ENCODE measurements around the gene BRI3.
A peak's percentile ranks its signal among the peaks of the same experiment; 100 is the strongest.

Gene BRI3

DNA sequence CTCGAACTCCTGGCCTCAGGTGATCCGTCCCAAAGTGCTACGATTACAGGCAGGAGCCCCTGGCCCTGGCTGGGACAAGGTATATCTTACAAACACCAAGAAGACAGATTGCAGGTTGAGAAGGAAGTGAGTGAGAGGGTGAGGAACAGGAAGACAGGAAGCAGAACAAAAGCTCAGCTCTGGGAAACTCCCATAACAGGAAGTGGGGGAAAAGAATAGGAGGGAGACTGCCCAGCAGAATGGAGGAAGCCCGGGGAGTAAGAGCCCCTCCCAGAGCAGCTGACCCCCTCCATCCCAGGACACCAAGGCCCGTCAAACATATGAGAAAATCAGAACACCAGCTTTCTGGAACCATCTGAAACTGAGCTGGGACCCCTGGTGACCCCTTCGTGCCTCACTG is 32.4 kb upstream of the BRI3 start:
- H3K9me2 ChIP-seq (replicated peaks; ENCODE audit: control insufficient read depth, low read length): no peaks in the 10 kb centered on the region
- TF ChIP-seq CTCF (IDR thresholded peaks at IDR 0.05; ENCODE audit: low read depth, low read length, poor library complexity, severe bottlenecking) (no peak), EZH2phosphoT487 (IDR thresholded peaks at IDR 0.05; ENCODE audit: borderline replicate concordance, low read length) (no peak)
- no peaks in the 10 kb centered on the region for H3K27me3 ChIP-seq (ENCODE audit: control insufficient read depth, low read length)
- H3F3A ChIP-seq (ENCODE audit: control insufficient read depth, insufficient read depth): peaks cover 16% of the 10 kb centered on the region
- H3K4me2 ChIP-seq (ENCODE audit: low read length): peak overlapping the region; percentile 64
- peaks cover 11% of the 10 kb centered on the region for H3K79me2 ChIP-seq (ENCODE audit: control insufficient read depth, low read length)
- H3K36me3 ChIP-seq (ENCODE audit: control insufficient read depth, low read length): peaks cover 2% of the 10 kb centered on the region; the same call in 1 of the 2 replicates
- no peaks in the 10 kb centered on the region for H4K20me1 ChIP-seq (ENCODE audit: control insufficient read depth, insufficient read depth, low read depth, low read length)
- peak overlapping the region; percentile 35 for H3K27ac ChIP-seq (ENCODE audit: low read depth, low read length)
- H3K9me3 ChIP-seq (ENCODE audit: control insufficient read depth, insufficient read depth, low read length): no peaks in the 10 kb centered on the region
- peaks cover 44% of the 10 kb centered on the region for H3K4me1 ChIP-seq (ENCODE audit: control insufficient read depth, low read length)
- H3K4me3 ChIP-seq (ENCODE audit: low read length): peak overlapping the region; percentile 47

GRCh38 chr7:98250789-98251188 is 30.7 kb upstream of the BRI3 start:
- Histone ChIP-seq H3K79me2 (ENCODE audit: control insufficient read depth, low read length) (peaks cover 11% of the 10 kb centered on the region), H3K4me2 (ENCODE audit: low read length) (peak overlapping the region; percentile 96), H3F3A (ENCODE audit: control insufficient read depth, insufficient read depth) (peaks cover 16% of the 10 kb centered on the region), H3K27ac (ENCODE audit: low read depth, low read length) (peak overlapping the region; percentile 81), H3K27me3 (ENCODE audit: control insufficient read depth, low read length) (no peaks in the 10 kb centered on the region), H3K4me3 (ENCODE audit: low read length) (peak overlapping the region; percentile 86), H3K9me2 (replicated peaks; ENCODE audit: control insufficient read depth, low read length) (no peaks in the 10 kb centered on the region), H3K4me1 (ENCODE audit: control insufficient read depth, low read length) (peaks cover 42% of the 10 kb centered on the region), H3K9me3 (ENCODE audit: control insufficient read depth, insufficient read depth, low read length) (no peaks in the 10 kb centered on the region), H3K36me3 (ENCODE audit: control insufficient read depth, low read length) (peaks cover 2% of the 10 kb centered on the region; the same call in 1 of the 2 replicates), H4K20me1 (ENCODE audit: control insufficient read depth, insufficient read depth, low read depth, low read length) (no peaks in the 10 kb centered on the region)
- TF ChIP-seq EZH2phosphoT487 (IDR thresholded peaks at IDR 0.05; ENCODE audit: borderline replicate concordance, low read length) (no peak), CTCF (IDR thresholded peaks at IDR 0.05; ENCODE audit: low read depth, low read length, poor library complexity, severe bottlenecking) (peak; percentile 56)

- no peak for TF ChIP-seq CTCF (IDR thresholded peaks at IDR 0.05; ENCODE audit: low read depth, low read length, poor library complexity, severe bottlenecking)
- no peak for TF ChIP-seq EZH2phosphoT487 (IDR thresholded peaks at IDR 0.05; ENCODE audit: borderline replicate concordance, low read length)
- H3K36me3 ChIP-seq (ENCODE audit: control insufficient read depth, low read length): peaks cover 2% of the 10 kb centered on the region; the same call in 1 of the 2 replicates
- H3K79me2 ChIP-seq (ENCODE audit: control insufficient read depth, low read length): peaks cover 11% of the 10 kb centered on the region
- peak overlapping the region; percentile 96 for H3K4me2 ChIP-seq (ENCODE audit: low read length)
- H3K4me1 ChIP-seq (ENCODE audit: control insufficient read depth, low read length): peaks cover 42% of the 10 kb centered on the region
- H3K27ac ChIP-seq (ENCODE audit: low read depth, low read length): peak overlapping the region; percentile 81
- H3F3A ChIP-seq (ENCODE audit: control insufficient read depth, insufficient read depth): peaks cover 16% of the 10 kb centered on the region
- no peaks in the 10 kb centered on the region for H3K9me2 ChIP-seq (replicated peaks; ENCODE audit: control insufficient read depth, low read length)
- no peaks in the 10 kb centered on the region for H4K20me1 ChIP-seq (ENCODE audit: control insufficient read depth, insufficient read depth, low read depth, low read length)
- peak overlapping the region; percentile 86 for H3K4me3 ChIP-seq (ENCODE audit: low read length)
- no peaks in the 10 kb centered on the region for H3K9me3 ChIP-seq (ENCODE audit: control insufficient read depth, insufficient read depth, low read length)
- no peaks in the 10 kb centered on the region for H3K27me3 ChIP-seq (ENCODE audit: control insufficient read depth, low read length)
Observed at GRCh38 chr7:98251231-98251600, 30.3 kb upstream of the BRI3 start.
